Loucy (cell line): Measurements from ENCODE around the gene C1QL3.
A peak's percentile ranks its signal among the peaks of the same experiment; 100 is the strongest.

Experiments
- H2AFZ ChIP-seq: fragments of 200-600 bp; sonication (generic); 2 replicates; pipeline ENCODE4 v1.6.0; 2016; ENCODE audit warnings: antibody characterized with exemption, mild to moderate bottlenecking, low read length, moderate library complexity
- H3F3A ChIP-seq: fragments of 200-600 bp; 2 replicates; pipeline ENCODE4 v1.6.0; 2016; ENCODE audit warnings: antibody characterized with exemption, low read depth, mild to moderate bottlenecking
- H3K27me3 ChIP-seq: fragments of 200-600 bp; sonication (generic); 2 replicates; pipeline ENCODE4 v1.6.1; 2014; ENCODE audit warnings: low read length, mild to moderate bottlenecking; ENCODE audit not compliant: insufficient read depth, poor library complexity, severe bottlenecking
- H3K36me3 ChIP-seq: fragments of 200-600 bp; sonication (generic); 2 replicates; pipeline ENCODE4 v1.6.1; 2016; ENCODE audit warnings: low read length; ENCODE audit not compliant: insufficient read depth
- H3K4me1 ChIP-seq: fragments of 200-600 bp; sonication (generic); 2 replicates; pipeline ENCODE4 v1.5.1; 2014; ENCODE audit warnings: low read length, mild to moderate bottlenecking; ENCODE audit not compliant: insufficient read depth, poor library complexity, severe bottlenecking
- H3K4me2 ChIP-seq: fragments of 200-600 bp; sonication (generic); 2 replicates; pipeline ENCODE4 v1.6.0; 2014; ENCODE audit warnings: antibody characterized with exemption, low read length, low read depth, mild to moderate bottlenecking; ENCODE audit not compliant: poor library complexity, severe bottlenecking
- H3K4me3 ChIP-seq: fragments of 200-600 bp; sonication (generic); 2 replicates; pipeline ENCODE4 v1.5.1; 2014; ENCODE audit warnings: low read length, mild to moderate bottlenecking, mixed read lengths; ENCODE audit not compliant: poor library complexity, severe bottlenecking
- H3K79me2 ChIP-seq: fragments of 200-600 bp; sonication (generic); 2 replicates; pipeline ENCODE4 v1.6.1; 2014; ENCODE audit warnings: low read length; ENCODE audit not compliant: insufficient read depth
- H3K9ac ChIP-seq: fragments of 200-600 bp; sonication (generic); 2 replicates; pipeline ENCODE4 v1.6.0; 2014; ENCODE audit warnings: mild to moderate bottlenecking, low read depth, low read length, moderate library complexity; ENCODE audit not compliant: poor library complexity, severe bottlenecking
- H3K9me2 ChIP-seq: fragments of 200-600 bp; sonication (generic); replicated peaks from 2 replicates; pipeline ENCODE4 v1.6.1; 2016; ENCODE audit warnings: low read depth, low read length, mixed read lengths
- H3K9me3 ChIP-seq: fragments of 200-600 bp; sonication (generic); 2 replicates; pipeline ENCODE4 v1.6.1; 2014; ENCODE audit warnings: mild to moderate bottlenecking, antibody characterized with exemption, low read length, low read depth; ENCODE audit not compliant: insufficient read depth
- H4K20me1 ChIP-seq: fragments of 200-600 bp; sonication (generic); 2 replicates; pipeline ENCODE4 v1.6.0; 2014; ENCODE audit warnings: antibody characterized with exemption, low read length, mild to moderate bottlenecking; ENCODE audit not compliant: insufficient read depth, poor library complexity, severe bottlenecking
- EZH2phosphoT487 ChIP-seq: fragments of 200-600 bp; IDR thresholded peaks from 2 replicates; pipeline ENCODE4 v1.6.1; 2018; ENCODE audit warnings: antibody characterized with exemption, mild to moderate bottlenecking, moderate library complexity, borderline replicate concordance
- TF ChIP-seq, protein P1 (sequence below): fragments of 200-600 bp; sonication (generic); conservative IDR thresholded peaks from 2 replicates; pipeline ENCODE4 v1.5.1; 2014; ENCODE audit warnings: mild to moderate bottlenecking, antibody characterized with exemption, low read length

C1QL3 gene

GRCh38 chr10:16509996-16510395 lies 11.7 kb downstream of the C1QL3 start:
- Histone ChIP-seq H3K27me3 (no peaks in the 10 kb centered on the region), H4K20me1 (no peaks in the 10 kb centered on the region), H2AFZ (no peak overlapping the region), H3K79me2 (no peaks in the 10 kb centered on the region), H3K9ac (no peak overlapping the region), H3K36me3 (peaks cover 2% of the 10 kb centered on the region; the same call in 1 of the 2 replicates), H3K4me1 (peaks cover 8% of the 10 kb centered on the region), H3K9me2 (no peaks in the 10 kb centered on the region), H3K4me3 (no peak overlapping the region), H3F3A (peaks cover under 1% of the 10 kb centered on the region), H3K9me3 (no peaks in the 10 kb centered on the region), H3K4me2 (no peak overlapping the region)
- TF ChIP-seq, protein P1, sequence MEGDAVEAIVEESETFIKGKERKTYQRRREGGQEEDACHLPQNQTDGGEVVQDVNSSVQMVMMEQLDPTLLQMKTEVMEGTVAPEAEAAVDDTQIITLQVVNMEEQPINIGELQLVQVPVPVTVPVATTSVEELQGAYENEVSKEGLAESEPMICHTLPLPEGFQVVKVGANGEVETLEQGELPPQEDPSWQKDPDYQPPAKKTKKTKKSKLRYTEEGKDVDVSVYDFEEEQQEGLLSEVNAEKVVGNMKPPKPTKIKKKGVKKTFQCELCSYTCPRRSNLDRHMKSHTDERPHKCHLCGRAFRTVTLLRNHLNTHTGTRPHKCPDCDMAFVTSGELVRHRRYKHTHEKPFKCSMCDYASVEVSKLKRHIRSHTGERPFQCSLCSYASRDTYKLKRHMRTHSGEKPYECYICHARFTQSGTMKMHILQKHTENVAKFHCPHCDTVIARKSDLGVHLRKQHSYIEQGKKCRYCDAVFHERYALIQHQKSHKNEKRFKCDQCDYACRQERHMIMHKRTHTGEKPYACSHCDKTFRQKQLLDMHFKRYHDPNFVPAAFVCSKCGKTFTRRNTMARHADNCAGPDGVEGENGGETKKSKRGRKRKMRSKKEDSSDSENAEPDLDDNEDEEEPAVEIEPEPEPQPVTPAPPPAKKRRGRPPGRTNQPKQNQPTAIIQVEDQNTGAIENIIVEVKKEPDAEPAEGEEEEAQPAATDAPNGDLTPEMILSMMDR: no peak

DNA sequence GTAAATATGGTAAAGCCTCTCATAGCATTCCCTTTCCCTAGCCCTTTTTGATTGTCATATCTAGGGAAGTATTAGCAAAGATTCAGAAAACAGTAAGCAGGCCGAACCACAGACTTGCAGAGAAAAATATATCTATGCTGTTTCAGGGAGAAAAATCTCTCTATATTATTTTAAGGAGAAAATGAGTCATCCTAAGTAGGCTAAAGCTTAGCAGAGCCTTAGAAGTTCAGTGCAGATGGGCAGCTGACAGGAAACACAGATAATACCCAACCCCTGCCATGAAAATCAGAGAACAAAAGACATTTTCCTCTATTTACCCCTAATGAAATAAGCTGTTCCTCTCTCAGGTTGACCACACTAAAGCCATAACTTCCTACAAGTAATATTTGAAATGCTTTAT lies 16.5 kb downstream of the C1QL3 start:
- Histone ChIP-seq H3K79me2 (no peaks in the 10 kb centered on the region), H3K9ac (no peak overlapping the region), H3K9me3 (no peaks in the 10 kb centered on the region), H3K9me2 (no peaks in the 10 kb centered on the region), H4K20me1 (no peaks in the 10 kb centered on the region), H3K4me1 (peaks cover 23% of the 10 kb centered on the region), H3K4me3 (peak overlapping the region; percentile 32), H2AFZ (no peak overlapping the region), H3K4me2 (peak overlapping the region; percentile 45), H3K27me3 (no peaks in the 10 kb centered on the region), H3F3A (peaks cover 8% of the 10 kb centered on the region), H3K36me3 (peaks cover 2% of the 10 kb centered on the region; the same call in 1 of the 2 replicates)
- TF ChIP-seq, protein P1: no peak
- no peak for TF ChIP-seq EZH2phosphoT487

DNA sequence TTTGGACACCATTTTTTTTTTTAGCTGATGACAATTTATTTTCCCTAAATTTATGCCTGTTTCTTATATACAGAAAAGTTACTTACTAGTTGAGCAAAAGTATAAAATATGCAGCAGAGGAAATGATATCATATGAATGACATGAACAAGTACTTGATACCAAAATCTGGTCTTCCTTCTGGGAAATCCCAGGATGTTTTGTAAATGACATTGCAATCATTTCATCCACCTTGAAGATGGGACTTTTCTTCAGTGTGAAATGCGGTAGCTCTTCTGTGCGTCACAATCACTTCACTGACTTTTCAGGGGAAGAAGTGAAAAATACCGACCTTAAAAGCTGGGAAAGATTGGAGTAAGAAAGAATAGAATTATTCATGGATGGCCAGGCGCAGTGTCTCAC lies 23.8 kb downstream of the C1QL3 start:
- peak overlapping the region; percentile 60 for H3K4me2 ChIP-seq
- no peaks in the 10 kb centered on the region for H3K27me3 ChIP-seq
- H3F3A ChIP-seq: no peaks in the 10 kb centered on the region
- TF ChIP-seq, protein P1: no peak
- no peak for TF ChIP-seq EZH2phosphoT487
- H3K79me2 ChIP-seq: no peaks in the 10 kb centered on the region; the same call in 1 of the 2 replicates
- no peak overlapping the region for H2AFZ ChIP-seq
- H3K4me3 ChIP-seq: no peak overlapping the region
- H3K9ac ChIP-seq: peak overlapping the region; percentile 17
- no peaks in the 10 kb centered on the region for H3K36me3 ChIP-seq
- H4K20me1 ChIP-seq: no peaks in the 10 kb centered on the region
- peaks cover 34% of the 10 kb centered on the region for H3K4me1 ChIP-seq
- H3K9me2 ChIP-seq: no peaks in the 10 kb centered on the region
- no peaks in the 10 kb centered on the region for H3K9me3 ChIP-seq
